OCI-LY1 (cell line): ENCODE measurements around the gene RECK.

Source experiments
- H2AFZ ChIP-seq: fragments of 200-600 bp; sonication (generic), shearing (Covaris generic); 2 replicates; pipeline ENCODE4 v1.6.0; 2014; ENCODE audit warnings: antibody characterized with exemption, mild to moderate bottlenecking, low read length
- H3F3A ChIP-seq: fragments of 200-600 bp; sonication (generic), shearing (Covaris generic); 2 replicates; pipeline ENCODE4 v1.6.0; 2014; ENCODE audit warnings: mild to moderate bottlenecking, antibody characterized with exemption, low read length, moderate library complexity; ENCODE audit not compliant: insufficient read depth
- H3K27ac ChIP-seq: fragments of 200-600 bp; sonication (generic); 2 replicates; pipeline ENCODE4 v1.5.1; 2014; ENCODE audit warnings: low read length, mixed run types, mild to moderate bottlenecking, low read depth; ENCODE audit not compliant: poor library complexity, severe bottlenecking
- H3K27me3 ChIP-seq: fragments of 200-600 bp; sonication (generic); 2 replicates; pipeline ENCODE4 v1.6.0; 2014; ENCODE audit warnings: antibody characterized with exemption, mild to moderate bottlenecking, low read length, moderate library complexity; ENCODE audit not compliant: insufficient read depth
- H3K36me3 ChIP-seq: fragments of 200-600 bp; sonication (generic); 2 replicates; pipeline ENCODE4 v1.6.1; 2014; ENCODE audit warnings: mild to moderate bottlenecking, antibody characterized with exemption, low read length, moderate library complexity, mixed read lengths; ENCODE audit not compliant: insufficient read depth
- H3K4me1 ChIP-seq: fragments of 200-600 bp; sonication (generic); 2 replicates; pipeline ENCODE4 v1.5.1; 2014; ENCODE audit warnings: mild to moderate bottlenecking, low read length, moderate library complexity; ENCODE audit not compliant: insufficient read depth, severe bottlenecking
- H3K4me2 ChIP-seq: fragments of 200-600 bp; sonication (generic), shearing (Covaris generic); 2 replicates; pipeline ENCODE4 v1.6.1; 2014; ENCODE audit warnings: low read length
- H3K4me3 ChIP-seq: fragments of 200-600 bp; sonication (generic); 2 replicates; pipeline ENCODE4 v1.5.1; 2014; ENCODE audit warnings: low read length, low read depth, mild to moderate bottlenecking, mixed read lengths; ENCODE audit not compliant: poor library complexity, severe bottlenecking
- H3K79me2 ChIP-seq: fragments of 200-600 bp; shearing (Covaris generic); 2 replicates; pipeline ENCODE4 v1.6.1; 2016; ENCODE audit warnings: mixed run types, low read length, mixed read lengths; ENCODE audit not compliant: insufficient read depth
- H3K9ac ChIP-seq: fragments of 200-600 bp; sonication (generic), shearing (Covaris generic); 2 replicates; pipeline ENCODE4 v1.6.1; 2014; ENCODE audit warnings: mild to moderate bottlenecking, low read length, mixed read lengths
- H3K9me2 ChIP-seq: fragments of 200-600 bp; sonication (generic), shearing (Covaris generic); 2 replicates; pipeline ENCODE4 v1.6.1; 2014; ENCODE audit warnings: low read depth, mild to moderate bottlenecking, low read length, mixed read lengths
- H3K9me3 ChIP-seq: fragments of 200-600 bp; shearing (Covaris generic); 2 replicates; pipeline ENCODE4 v1.6.1; 2014; ENCODE audit warnings: low read length, mixed read lengths
- H4K20me1 ChIP-seq: fragments of 200-600 bp; sonication (generic), shearing (Covaris generic); 2 replicates; pipeline ENCODE4 v1.6.0; 2016; ENCODE audit warnings: mild to moderate bottlenecking, low read length; ENCODE audit not compliant: insufficient read depth
- CTCF ChIP-seq: fragments of 200-600 bp; sonication (generic), shearing (Covaris generic); IDR thresholded peaks from 2 replicates; pipeline ENCODE4 v1.5.1; 2017; ENCODE audit warnings: mild to moderate bottlenecking, antibody characterized with exemption, low read length, moderate library complexity, mixed read lengths
- EZH2 ChIP-seq: fragments of 200-600 bp; sonication (generic), shearing (Covaris generic); IDR thresholded peaks from 2 replicates; pipeline ENCODE4 v1.8.0; 2017; ENCODE audit warnings: borderline replicate concordance, mixed run types, mild to moderate bottlenecking, antibody characterized with exemption, low read length, moderate library complexity, mixed read lengths

Gene RECK

GRCh38 chr9:36166168-36166927 lies 129.6 kb downstream of the RECK start:
- no peaks in the 10 kb centered on the region for H3K79me2 ChIP-seq
- H3K9me3 ChIP-seq, result no peaks in the 10 kb centered on the region
- H3K27ac ChIP-seq, result no peak overlapping the region
- TF ChIP-seq CTCF (peak; percentile 92), EZH2 (no peak)
- peaks cover 9% of the 10 kb centered on the region for H3K4me1 ChIP-seq
- H3K9ac ChIP-seq, result no peak overlapping the region; the same call in 1 of the 2 replicates
- no peaks in the 10 kb centered on the region for H4K20me1 ChIP-seq
- no peaks in the 10 kb centered on the region for H3K36me3 ChIP-seq
- no peak overlapping the region for H2AFZ ChIP-seq
- peak overlapping the region; percentile 59 for H3K4me3 ChIP-seq
- no peaks in the 10 kb centered on the region for H3F3A ChIP-seq
- H3K9me2 ChIP-seq, result no peaks in the 10 kb centered on the region
- peak overlapping the region; percentile 89 for H3K4me2 ChIP-seq
- 0 out of 2 replicates have a peak, but pooled peaks cover 9% of the 10 kb centered on the region for H3K27me3 ChIP-seq

- Histone ChIP-seq H3K36me3 (no peaks in the 10 kb centered on the region), H3K4me3 (no peak within 1 kb of the TSS), H3F3A (no peaks in the 10 kb centered on the region), H3K9me3 (no peaks in the 10 kb centered on the region), H3K79me2 (no peaks in the 10 kb centered on the region), H3K9ac (no peak within 1 kb of the TSS), H3K9me2 (no peaks in the 10 kb centered on the region), H3K27me3 (0 out of 2 replicates have a peak, but pooled peaks cover 4% of the 10 kb centered on the region), H2AFZ (no peak within 1 kb of the TSS), H3K4me1 (peaks cover 9% of the 10 kb centered on the region), H3K27ac (no peak within 1 kb of the TSS), H4K20me1 (no peaks in the 10 kb centered on the region), H3K4me2 (no peak within 1 kb of the TSS)
- TF ChIP-seq CTCF (no peak), EZH2 (no peak)
Measured at GRCh38 chr9:36169166-36169565, 132.5 kb downstream of the RECK start, which contains the start of gene CCIN. Gene CCIN (plus strand): TSS chr9:36169388. CDS start chr9:36169503, 115 bp downstream.

DNA sequence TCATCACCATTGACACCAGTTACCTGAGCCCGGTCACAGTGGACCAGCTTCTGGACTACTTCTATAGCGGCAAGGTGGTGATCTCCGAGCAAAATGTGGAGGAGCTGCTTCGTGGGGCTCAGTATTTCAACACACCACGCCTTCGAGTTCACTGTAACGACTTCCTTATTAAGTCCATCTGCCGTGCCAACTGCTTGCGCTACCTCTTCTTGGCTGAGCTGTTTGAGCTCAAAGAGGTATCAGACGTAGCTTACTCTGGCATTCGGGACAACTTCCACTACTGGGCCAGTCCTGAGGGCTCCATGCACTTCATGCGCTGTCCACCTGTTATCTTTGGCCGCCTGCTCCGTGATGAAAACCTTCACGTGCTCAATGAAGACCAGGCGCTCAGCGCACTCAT lies 133.0 kb downstream of the RECK start:
- Histone ChIP-seq H3K27ac (no peak overlapping the region), H3K4me1 (peaks cover 9% of the 10 kb centered on the region), H3K9me3 (no peaks in the 10 kb centered on the region), H3K9ac (no peak overlapping the region), H3K79me2 (no peaks in the 10 kb centered on the region), H2AFZ (no peak overlapping the region), H3K27me3 (0 out of 2 replicates have a peak, but pooled peaks cover 4% of the 10 kb centered on the region), H3K4me2 (no peak overlapping the region), H4K20me1 (no peaks in the 10 kb centered on the region), H3F3A (no peaks in the 10 kb centered on the region), H3K36me3 (no peaks in the 10 kb centered on the region), H3K4me3 (no peak overlapping the region), H3K9me2 (no peaks in the 10 kb centered on the region)
- no peak for TF ChIP-seq EZH2
- no peak for TF ChIP-seq CTCF
